Measurements from ENCODE around the gene LAMA2. TPM values are rescaled to one million over a fixed set of nuclear protein-coding genes. Genes with fewer than 3 reads are reported as not detected.

LAMA2 gene
- total and polyA plus RNA-seq, 4 experiments from 2014 or later, result 0.20 to 0.87 (median 0.43) TPM

DNA sequence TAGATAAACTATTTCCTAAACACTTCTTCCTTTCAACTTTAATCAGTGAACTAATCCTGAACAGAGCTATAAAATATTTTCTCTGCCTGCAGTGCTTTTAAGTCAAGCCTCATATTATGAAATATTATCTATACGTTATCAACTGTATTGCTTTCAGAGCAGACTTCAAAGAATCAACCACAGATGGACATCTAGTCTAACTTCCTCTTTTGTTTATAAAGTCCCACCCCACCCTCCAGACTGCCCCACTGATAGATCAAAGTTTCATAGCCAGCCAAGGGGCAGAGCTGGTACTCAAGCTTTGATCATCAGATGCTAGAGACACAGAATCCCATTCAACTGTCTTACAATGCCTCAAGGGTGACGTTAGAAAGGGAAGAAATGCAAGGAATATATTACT, 308.3 kb downstream of the LAMA2 start:
- Histone ChIP-seq H3K27me3 (ENCODE audit: insufficient read depth, low read length) (no peaks in the 10 kb centered on the region), H3K27ac (ENCODE audit: low read depth, low read length) (no peak overlapping the region), H3K4me3 (ENCODE audit: low read length in 2 of 2) (no peak overlapping the region), H3K4me1 (ENCODE audit: insufficient read depth, low read length) (no peaks in the 10 kb centered on the region), H3K9me3 (ENCODE audit: control insufficient read depth in 1 of 2, low read length in 2 of 2) (no peaks in the 10 kb centered on the region), H3K36me3 (ENCODE audit: insufficient read depth, low read length) (no peaks in the 10 kb centered on the region)
- peaks cover 0 to 1% (median 0%) of the 10 kb centered on the region in 8 donors for H3K9me3 Mint-ChIP-seq
- no peak overlapping the region for H3K27ac Mint-ChIP-seq
- ChIA-PET CTCF (ENCODE audit: partially characterized antibody) (no interaction called here), POLR2A (ENCODE audit: partially characterized antibody) (no interaction called here)
- peaks cover 1 to 3% of the 10 kb centered on the region in 2 donors for H3K27me3 Mint-ChIP-seq
- no peak overlapping the region for H3K4me3 Mint-ChIP-seq
- no peak for DNase-seq
- intact Hi-C loops (cut with micrococcal nuclease), result no loop called here
- H3K4me1 Mint-ChIP-seq, result no peaks in the 10 kb centered on the region
- H3K36me3 Mint-ChIP-seq, result no peaks in the 10 kb centered on the region

DNA sequence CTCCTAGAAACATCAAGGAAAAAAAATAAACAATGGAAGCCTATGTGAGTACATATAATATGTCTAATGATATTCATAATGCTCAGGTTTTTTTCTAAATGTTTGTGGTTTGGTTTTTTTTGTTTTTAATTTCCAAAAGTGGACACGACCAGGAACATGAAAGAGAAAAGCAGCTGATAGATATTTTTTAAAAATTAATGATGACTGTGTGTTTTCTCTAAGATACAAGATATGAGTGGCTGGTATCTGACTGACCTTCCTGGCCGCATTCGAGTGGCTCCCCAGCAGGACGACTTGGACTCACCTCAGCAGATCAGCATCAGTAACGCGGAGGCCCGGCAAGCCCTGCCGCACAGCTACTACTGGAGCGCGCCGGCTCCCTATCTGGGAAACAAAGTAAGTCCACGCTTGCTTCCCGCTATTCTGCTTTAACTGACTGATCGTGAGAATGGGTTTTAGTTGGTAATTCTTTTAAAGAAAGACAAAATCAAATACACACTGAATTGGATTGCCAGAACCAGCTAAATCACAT, 309.6 kb downstream of the LAMA2 start:
- peaks cover 0 to 1% (median 0%) of the 10 kb centered on the region in 8 donors for H3K9me3 Mint-ChIP-seq
- Histone ChIP-seq H3K4me1 (ENCODE audit: insufficient read depth, low read length) (no peaks in the 10 kb centered on the region), H3K27me3 (ENCODE audit: insufficient read depth, low read length) (no peaks in the 10 kb centered on the region), H3K27ac (ENCODE audit: low read depth, low read length) (no peak overlapping the region), H3K36me3 (ENCODE audit: insufficient read depth, low read length) (no peaks in the 10 kb centered on the region), H3K4me3 (ENCODE audit: low read length in 2 of 2) (no peak overlapping the region), H3K9me3 (ENCODE audit: control insufficient read depth in 1 of 2, low read length in 2 of 2) (no peaks in the 10 kb centered on the region)
- intact Hi-C loops (cut with micrococcal nuclease), result no loop called here
- no peak overlapping the region for H3K4me3 Mint-ChIP-seq
- H3K27me3 Mint-ChIP-seq, result peaks cover 1 to 3% of the 10 kb centered on the region in 2 donors
- H3K4me1 Mint-ChIP-seq, result no peaks in the 10 kb centered on the region
- ChIA-PET CTCF (ENCODE audit: partially characterized antibody) (no interaction called here), POLR2A (ENCODE audit: partially characterized antibody) (no interaction called here)
- no peak for DNase-seq
- no peaks in the 10 kb centered on the region for H3K36me3 Mint-ChIP-seq
- no peak overlapping the region for H3K27ac Mint-ChIP-seq

GRCh38 chr6:129194306-129194941, 311.5 kb downstream of the LAMA2 start:
- H3K4me1 ChIP-seq (ENCODE audit: insufficient read depth, low read length), result no peaks in the 10 kb centered on the region
- Mint-ChIP-seq H3K9me3 (peaks cover 0 to 1% (median 0%) of the 10 kb centered on the region in 8 donors), H3K27me3 (peaks cover 1 to 3% of the 10 kb centered on the region in 2 donors), H3K36me3 (no peaks in the 10 kb centered on the region), H3K27ac (no peak overlapping the region), H3K4me3 (no peak overlapping the region), H3K4me1 (no peaks in the 10 kb centered on the region)
- no peak for DNase-seq
- no peaks in the 10 kb centered on the region for H3K36me3 ChIP-seq (ENCODE audit: insufficient read depth, low read length)
- H3K27me3 ChIP-seq (ENCODE audit: insufficient read depth, low read length), result no peaks in the 10 kb centered on the region
- intact Hi-C loops (cut with micrococcal nuclease), result no loop called here
- ChIA-PET CTCF (ENCODE audit: partially characterized antibody) (interaction anchor here (1.4 kb wide), 1 partner anchor 9 kb away, joined by 3 read pairs; no protein-coding TSS in a partner anchor), POLR2A (ENCODE audit: partially characterized antibody) (no interaction called here)
- no peak overlapping the region for H3K4me3 ChIP-seq (ENCODE audit: low read length in 2 of 2)
- H3K9me3 ChIP-seq (ENCODE audit: control insufficient read depth in 1 of 2, low read length in 2 of 2), result no peaks in the 10 kb centered on the region
- no peak overlapping the region for H3K27ac ChIP-seq (ENCODE audit: low read depth, low read length)

DNA sequence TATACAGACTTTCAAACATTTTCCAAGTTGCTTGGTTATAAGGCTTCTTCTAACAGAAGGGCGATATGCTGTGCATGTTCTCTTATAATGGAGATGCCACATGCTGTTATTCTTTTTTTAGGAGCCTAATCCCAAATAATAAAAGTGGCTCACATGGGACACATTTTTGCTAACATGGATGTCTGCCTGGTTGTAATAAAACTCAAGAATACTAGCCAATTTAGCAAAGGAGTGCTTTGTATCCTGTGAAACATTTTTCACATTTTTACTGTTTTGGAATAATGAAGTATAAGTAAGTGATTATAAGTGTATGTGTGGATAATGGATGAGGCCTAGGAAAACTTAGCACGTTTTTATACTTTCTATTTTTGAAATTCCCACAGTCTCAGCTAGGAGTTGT, 312.2 kb downstream of the LAMA2 start:
- H3K36me3 Mint-ChIP-seq, result no peaks in the 10 kb centered on the region

GRCh38 chr6:129195643-129196042, 312.7 kb downstream of the LAMA2 start:
- Histone ChIP-seq H3K9me3 (ENCODE audit: control insufficient read depth in 1 of 2, low read length in 2 of 2) (no peaks in the 10 kb centered on the region), H3K27ac (ENCODE audit: low read depth, low read length) (no peak overlapping the region), H3K4me3 (ENCODE audit: low read length in 2 of 2) (no peak overlapping the region), H3K36me3 (ENCODE audit: insufficient read depth, low read length) (no peaks in the 10 kb centered on the region), H3K4me1 (ENCODE audit: insufficient read depth, low read length) (no peaks in the 10 kb centered on the region), H3K27me3 (ENCODE audit: insufficient read depth, low read length) (no peaks in the 10 kb centered on the region)
- no peaks in the 10 kb centered on the region for H3K4me1 Mint-ChIP-seq
- no peak overlapping the region for H3K4me3 Mint-ChIP-seq
- H3K36me3 Mint-ChIP-seq, result no peaks in the 10 kb centered on the region
- no peak for DNase-seq
- H3K9me3 Mint-ChIP-seq, result peaks cover 0 to 1% (median 0%) of the 10 kb centered on the region in 8 donors
- H3K27me3 Mint-ChIP-seq, result peaks cover 0 to 1% of the 10 kb centered on the region in 2 donors
- H3K27ac Mint-ChIP-seq, result no peak overlapping the region
- POLR2A ChIA-PET (ENCODE audit: partially characterized antibody), result no interaction called here
- CTCF ChIA-PET (ENCODE audit: partially characterized antibody), result no interaction called here
- intact Hi-C loops (cut with micrococcal nuclease), result no loop called here

More for the DNA sequence above, 312.2 kb downstream of the LAMA2 start:
- Histone ChIP-seq H3K4me3 (ENCODE audit: low read length in 2 of 2) (no peak overlapping the region), H3K27me3 (ENCODE audit: insufficient read depth, low read length) (no peaks in the 10 kb centered on the region), H3K4me1 (ENCODE audit: insufficient read depth, low read length) (no peaks in the 10 kb centered on the region), H3K36me3 (ENCODE audit: insufficient read depth, low read length) (no peaks in the 10 kb centered on the region), H3K27ac (ENCODE audit: low read depth, low read length) (no peak overlapping the region), H3K9me3 (ENCODE audit: control insufficient read depth in 1 of 2, low read length in 2 of 2) (no peaks in the 10 kb centered on the region)
- ChIA-PET CTCF (ENCODE audit: partially characterized antibody) (no interaction called here), POLR2A (ENCODE audit: partially characterized antibody) (no interaction called here)
- peaks cover 0 to 1% (median 0%) of the 10 kb centered on the region in 8 donors for H3K9me3 Mint-ChIP-seq
- H3K27me3 Mint-ChIP-seq, result peaks cover 0 to 1% of the 10 kb centered on the region in 2 donors
- H3K4me3 Mint-ChIP-seq, result no peak overlapping the region
- H3K4me1 Mint-ChIP-seq, result no peaks in the 10 kb centered on the region
- no peak for DNase-seq
- H3K27ac Mint-ChIP-seq, result no peak overlapping the region
- intact Hi-C loops (cut with micrococcal nuclease), result no loop called here

DNA sequence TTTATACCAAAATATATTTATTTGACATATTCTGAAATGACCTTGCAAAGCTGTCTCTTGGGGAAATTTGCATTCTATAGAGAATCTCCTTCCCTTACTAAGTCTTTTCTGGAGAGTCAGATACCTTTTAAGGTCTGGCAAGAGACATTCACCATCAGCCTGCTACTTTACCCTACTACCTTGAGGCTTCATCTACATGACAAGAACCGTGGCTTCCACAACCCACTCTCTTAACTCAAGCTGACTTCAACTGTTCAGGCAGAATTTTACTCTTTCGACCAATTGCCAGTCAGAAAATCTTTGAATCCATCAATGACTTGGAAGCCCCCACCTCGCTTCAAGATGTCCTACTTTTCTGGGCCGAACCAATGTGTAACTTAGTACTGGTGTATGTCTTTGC, 314.2 kb downstream of the LAMA2 start:
- Mint-ChIP-seq H3K27me3 (peaks cover 0 to 4% of the 10 kb centered on the region in 2 donors), H3K9me3 (no peaks in the 10 kb centered on the region), H3K36me3 (no peaks in the 10 kb centered on the region), H3K4me1 (no peaks in the 10 kb centered on the region), H3K27ac (no peak overlapping the region), H3K4me3 (no peak overlapping the region)
- Histone ChIP-seq H3K27ac (ENCODE audit: low read depth, low read length) (no peak overlapping the region), H3K9me3 (ENCODE audit: control insufficient read depth in 1 of 2, low read length in 2 of 2) (no peaks in the 10 kb centered on the region), H3K27me3 (ENCODE audit: insufficient read depth, low read length) (no peaks in the 10 kb centered on the region), H3K36me3 (ENCODE audit: insufficient read depth, low read length) (no peaks in the 10 kb centered on the region), H3K4me1 (ENCODE audit: insufficient read depth, low read length) (no peaks in the 10 kb centered on the region), H3K4me3 (ENCODE audit: low read length in 2 of 2) (no peak overlapping the region)
- ChIA-PET CTCF (ENCODE audit: partially characterized antibody) (interaction anchor here (0.6 kb wide), 1 partner anchor 174 kb away, joined by 3 read pairs; no protein-coding TSS in a partner anchor), POLR2A (ENCODE audit: partially characterized antibody) (no interaction called here)
- intact Hi-C loops (cut with micrococcal nuclease), result no loop called here
- no peak for DNase-seq

GRCh38 chr6:129200151-129200550, 317.2 kb downstream of the LAMA2 start:
- no peaks in the 10 kb centered on the region for H3K4me1 ChIP-seq (ENCODE audit: insufficient read depth, low read length)
- H3K4me3 ChIP-seq (ENCODE audit: low read length in 2 of 2), result no peak overlapping the region
- no peaks in the 10 kb centered on the region for H3K27me3 ChIP-seq (ENCODE audit: insufficient read depth, low read length)
- Mint-ChIP-seq H3K27ac (no peak overlapping the region), H3K36me3 (no peaks in the 10 kb centered on the region), H3K9me3 (no peaks in the 10 kb centered on the region), H3K4me3 (no peak overlapping the region), H3K4me1 (no peaks in the 10 kb centered on the region), H3K27me3 (peaks cover 0 to 6% of the 10 kb centered on the region in 2 donors)
- H3K36me3 ChIP-seq (ENCODE audit: insufficient read depth, low read length), result no peaks in the 10 kb centered on the region
- CTCF ChIA-PET (ENCODE audit: partially characterized antibody), result no interaction called here
- intact Hi-C loops (cut with micrococcal nuclease), result no loop called here
- no peak overlapping the region for H3K27ac ChIP-seq (ENCODE audit: low read depth, low read length)
- POLR2A ChIA-PET (ENCODE audit: partially characterized antibody), result no interaction called here
- no peak for DNase-seq
- H3K9me3 ChIP-seq (ENCODE audit: control insufficient read depth in 1 of 2, low read length in 2 of 2), result no peaks in the 10 kb centered on the region

All from CD4-positive, alpha-beta memory T cell (primary cell).